ENCODE results near the gene CEACAM18.
A peak's percentile ranks its signal among the peaks of the same experiment; 100 is the strongest.

CEACAM18 gene

DNA sequence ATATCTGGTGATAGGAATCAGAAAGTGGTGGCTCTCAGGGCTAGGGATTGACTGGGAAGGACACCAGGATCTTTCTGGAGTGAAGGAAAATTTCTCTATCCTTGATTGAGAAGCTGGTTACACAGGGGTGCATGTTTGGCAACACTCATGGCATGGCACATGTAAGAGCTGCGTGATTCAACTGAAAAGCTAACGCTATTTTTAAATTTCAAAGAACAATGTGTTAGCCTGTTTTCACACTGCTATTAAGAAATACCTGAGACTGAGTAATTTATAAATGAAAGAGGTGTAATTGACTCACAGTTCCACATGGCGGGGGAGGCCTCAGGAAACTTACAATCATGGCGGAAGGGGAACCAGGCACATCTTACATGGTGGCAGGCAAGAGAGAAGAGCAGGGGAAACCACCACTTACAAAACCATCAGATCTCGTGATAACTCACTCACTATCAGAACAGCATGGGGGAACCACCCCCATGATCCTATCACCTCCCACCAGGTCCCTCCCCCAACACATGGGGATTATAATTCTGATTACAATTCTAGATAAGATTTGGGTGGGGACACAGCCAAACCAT, 27.5 kb upstream of the CEACAM18 start:
- no CpG with 5 or more reads among the region's 5 CpGs for WGBS, 2 donors (ENCODE audit: extremely low coverage in 2 of 2, insufficient read length in 2 of 2, insufficient replicate concordance in 1 of 2)
- Histone ChIP-seq H3K4ac (ENCODE audit: low read length) (no peak overlapping the region), H3K4me2 (ENCODE audit: insufficient read depth, low read length, poor library complexity, severe bottlenecking) (no peak overlapping the region)

GRCh38 chr19:51456541-51457290, 21.6 kb upstream of the CEACAM18 start:
- no peaks in the 10 kb centered on the region for H3K36me3 ChIP-seq (replicated peaks in 1 of 2; ENCODE audit: control insufficient read depth in 2 of 2, insufficient read depth in 2 of 2, low read length in 2 of 2)
- no peak overlapping the region for H3K18ac ChIP-seq (ENCODE audit: low read length)
- no peak overlapping the region for H3K27ac ChIP-seq (replicated peaks; ENCODE audit: low read length)
- H3K27me3 ChIP-seq (ENCODE audit: control insufficient read depth in 3 of 3, insufficient read depth in 3 of 3, low read depth in 1 of 3, low read length in 3 of 3): peaks cover 0 to 23% (median 0%) of the 10 kb centered on the region in 3 experiments
- no peak overlapping the region for H3K4ac ChIP-seq (ENCODE audit: low read length)
- H2BK12ac ChIP-seq (ENCODE audit: low read length): no peak overlapping the region
- no peak for DNase-seq (ENCODE audit: low spot score)
- peak overlapping the region; percentile 5 for H2BK5ac ChIP-seq (ENCODE audit: low read length)
- peaks cover 0 to 3% of the 10 kb centered on the region in 2 donors for H3K9me3 ChIP-seq (replicated peaks in 1 of 2; ENCODE audit: control insufficient read depth in 2 of 2, insufficient read depth in 1 of 2, low read depth in 1 of 2, low read length in 2 of 2)
- H3K9ac ChIP-seq (ENCODE audit: low read depth, low read length, poor library complexity): no peak overlapping the region
- H3K14ac ChIP-seq (ENCODE audit: low read length): no peak overlapping the region
- WGBS, 2 donors (ENCODE audit: extremely low coverage in 2 of 2, insufficient read length in 2 of 2, insufficient replicate concordance in 1 of 2): no CpG with 5 or more reads among the region's 11 CpGs
- H3K4me1 ChIP-seq (ENCODE audit: control insufficient read depth in 2 of 2, insufficient read depth in 1 of 2, low read depth in 1 of 2, low read length in 2 of 2): no peaks in the 10 kb centered on the region
- H4K91ac ChIP-seq (ENCODE audit: low read depth, low read length, poor library complexity): no peak overlapping the region
- no peak overlapping the region for H2AFZ ChIP-seq (ENCODE audit: low read length)
- H3K4me3 ChIP-seq (ENCODE audit: low read length in 2 of 2): no peak overlapping the region
- H4K8ac ChIP-seq (ENCODE audit: low read depth, low read length): no peak overlapping the region
- no peak overlapping the region for H3K4me2 ChIP-seq (ENCODE audit: insufficient read depth, low read length, poor library complexity, severe bottlenecking)
- H2AK5ac ChIP-seq (ENCODE audit: low read depth, low read length): no peak overlapping the region
- H2BK15ac ChIP-seq (ENCODE audit: low read length): no peak overlapping the region
- H3K79me1 ChIP-seq (ENCODE audit: low read depth, low read length): no peaks in the 10 kb centered on the region
- H2BK120ac ChIP-seq (ENCODE audit: low read depth, low read length): no peak overlapping the region
- H3K23ac ChIP-seq (ENCODE audit: low read depth, low read length, poor library complexity): no peak overlapping the region

More for the DNA sequence above, 27.5 kb upstream of the CEACAM18 start:
- Histone ChIP-seq H4K8ac (ENCODE audit: low read depth, low read length) (no peak overlapping the region), H3K79me1 (ENCODE audit: low read depth, low read length) (no peaks in the 10 kb centered on the region), H2AK5ac (ENCODE audit: low read depth, low read length) (no peak overlapping the region), H3K9ac (ENCODE audit: low read depth, low read length, poor library complexity) (no peak overlapping the region), H2BK12ac (ENCODE audit: low read length) (no peak overlapping the region), H3K4me3 (ENCODE audit: low read length in 2 of 2) (no peak overlapping the region), H3K4me1 (ENCODE audit: control insufficient read depth in 2 of 2, insufficient read depth in 1 of 2, low read depth in 1 of 2, low read length in 2 of 2) (no peaks in the 10 kb centered on the region), H2BK15ac (ENCODE audit: low read length) (no peak overlapping the region), H2BK5ac (ENCODE audit: low read length) (no peak overlapping the region), H3K14ac (ENCODE audit: low read length) (no peak overlapping the region), H3K36me3 (replicated peaks in 1 of 2; ENCODE audit: control insufficient read depth in 2 of 2, insufficient read depth in 2 of 2, low read length in 2 of 2) (no peaks in the 10 kb centered on the region), H3K9me3 (replicated peaks in 1 of 2; ENCODE audit: control insufficient read depth in 2 of 2, insufficient read depth in 1 of 2, low read depth in 1 of 2, low read length in 2 of 2) (peaks cover 0 to 7% of the 10 kb centered on the region in 2 donors), H4K91ac (ENCODE audit: low read depth, low read length, poor library complexity) (no peak overlapping the region), H2BK120ac (ENCODE audit: low read depth, low read length) (no peak overlapping the region), H3K18ac (ENCODE audit: low read length) (no peak overlapping the region), H2AFZ (ENCODE audit: low read length) (no peak overlapping the region), H3K27ac (replicated peaks; ENCODE audit: low read length) (no peak overlapping the region), H3K23ac (ENCODE audit: low read depth, low read length, poor library complexity) (no peak overlapping the region), H3K27me3 (ENCODE audit: control insufficient read depth in 3 of 3, insufficient read depth in 3 of 3, low read depth in 1 of 3, low read length in 3 of 3) (peaks cover 0 to 8% (median 0%) of the 10 kb centered on the region in 3 experiments)
- no peak for DNase-seq (ENCODE audit: low spot score)

- H2AK5ac ChIP-seq (ENCODE audit: low read depth, low read length): no peak overlapping the region
- DNase-seq (ENCODE audit: low spot score): no peak
- no CpG with 5 or more reads among the region's 11 CpGs for WGBS, 2 donors (ENCODE audit: extremely low coverage in 2 of 2, insufficient read length in 2 of 2, insufficient replicate concordance in 1 of 2)
- no peak overlapping the region for H4K8ac ChIP-seq (ENCODE audit: low read depth, low read length)
- H2BK12ac ChIP-seq (ENCODE audit: low read length): no peak overlapping the region
- H3K18ac ChIP-seq (ENCODE audit: low read length): no peak overlapping the region
- no peak overlapping the region for H4K91ac ChIP-seq (ENCODE audit: low read depth, low read length, poor library complexity)
- no peak overlapping the region for H3K4me3 ChIP-seq (ENCODE audit: low read length in 2 of 2)
- H3K4me2 ChIP-seq (ENCODE audit: insufficient read depth, low read length, poor library complexity, severe bottlenecking): no peak overlapping the region
- H3K9ac ChIP-seq (ENCODE audit: low read depth, low read length, poor library complexity): no peak overlapping the region
- no peaks in the 10 kb centered on the region for H3K36me3 ChIP-seq (replicated peaks in 1 of 2; ENCODE audit: control insufficient read depth in 2 of 2, insufficient read depth in 2 of 2, low read length in 2 of 2)
- peaks cover 0 to 3% of the 10 kb centered on the region in 2 donors for H3K9me3 ChIP-seq (replicated peaks in 1 of 2; ENCODE audit: control insufficient read depth in 2 of 2, insufficient read depth in 1 of 2, low read depth in 1 of 2, low read length in 2 of 2)
- H3K4ac ChIP-seq (ENCODE audit: low read length): no peak overlapping the region
- peak overlapping the region; percentile 5 for H2BK5ac ChIP-seq (ENCODE audit: low read length)
- H2BK120ac ChIP-seq (ENCODE audit: low read depth, low read length): no peak overlapping the region
- no peak overlapping the region for H3K23ac ChIP-seq (ENCODE audit: low read depth, low read length, poor library complexity)
- no peak overlapping the region for H2AFZ ChIP-seq (ENCODE audit: low read length)
- no peak overlapping the region for H2BK15ac ChIP-seq (ENCODE audit: low read length)
- no peaks in the 10 kb centered on the region for H3K4me1 ChIP-seq (ENCODE audit: control insufficient read depth in 2 of 2, insufficient read depth in 1 of 2, low read depth in 1 of 2, low read length in 2 of 2)
- H3K27me3 ChIP-seq (ENCODE audit: control insufficient read depth in 3 of 3, insufficient read depth in 3 of 3, low read depth in 1 of 3, low read length in 3 of 3): peaks cover 0 to 31% (median 0%) of the 10 kb centered on the region in 3 experiments
- no peaks in the 10 kb centered on the region for H3K79me1 ChIP-seq (ENCODE audit: low read depth, low read length)
- H3K27ac ChIP-seq (replicated peaks; ENCODE audit: low read length): no peak overlapping the region
- H3K14ac ChIP-seq (ENCODE audit: low read length): no peak overlapping the region
Measured at GRCh38 chr19:51457351-51458013, 20.9 kb upstream of the CEACAM18 start.

GRCh38 chr19:51458051-51458645, 20.2 kb upstream of the CEACAM18 start, which contains the start of gene SIGLEC8:
TSS of gene SIGLEC8 (minus strand) at chr19:51458454. CDS start at chr19:51458387, 67 bp downstream.
- Histone ChIP-seq H3K36me3 (replicated peaks in 1 of 2; ENCODE audit: control insufficient read depth in 2 of 2, insufficient read depth in 2 of 2, low read length in 2 of 2) (no peaks in the 10 kb centered on the region), H3K9ac (ENCODE audit: low read depth, low read length, poor library complexity) (no peak within 1 kb of the TSS), H3K9me3 (replicated peaks in 1 of 2; ENCODE audit: control insufficient read depth in 2 of 2, insufficient read depth in 1 of 2, low read depth in 1 of 2, low read length in 2 of 2) (peaks cover 0 to 5% of the 10 kb centered on the region in 2 donors), H3K79me1 (ENCODE audit: low read depth, low read length) (no peaks in the 10 kb centered on the region), H3K14ac (ENCODE audit: low read length) (peak within 1 kb of the TSS; percentile 49), H3K18ac (ENCODE audit: low read length) (peak within 1 kb of the TSS; percentile 42), H3K27ac (replicated peaks; ENCODE audit: low read length) (no peak within 1 kb of the TSS), H2BK15ac (ENCODE audit: low read length) (no peak within 1 kb of the TSS), H3K23ac (ENCODE audit: low read depth, low read length, poor library complexity) (no peak within 1 kb of the TSS), H3K4me1 (ENCODE audit: control insufficient read depth in 2 of 2, insufficient read depth in 1 of 2, low read depth in 1 of 2, low read length in 2 of 2) (no peaks in the 10 kb centered on the region), H3K27me3 (ENCODE audit: control insufficient read depth in 3 of 3, insufficient read depth in 3 of 3, low read depth in 1 of 3, low read length in 3 of 3) (peaks cover 0 to 37% (median 0%) of the 10 kb centered on the region in 3 experiments), H2BK120ac (ENCODE audit: low read depth, low read length) (no peak within 1 kb of the TSS), H3K4me2 (ENCODE audit: insufficient read depth, low read length, poor library complexity, severe bottlenecking) (no peak within 1 kb of the TSS), H2BK12ac (ENCODE audit: low read length) (no peak within 1 kb of the TSS), H2AFZ (ENCODE audit: low read length) (no peak within 1 kb of the TSS), H4K91ac (ENCODE audit: low read depth, low read length, poor library complexity) (no peak within 1 kb of the TSS), H4K8ac (ENCODE audit: low read depth, low read length) (no peak within 1 kb of the TSS), H2AK5ac (ENCODE audit: low read depth, low read length) (no peak within 1 kb of the TSS), H3K4ac (ENCODE audit: low read length) (no peak within 1 kb of the TSS), H3K4me3 (ENCODE audit: low read length in 2 of 2) (no peak within 1 kb of the TSS), H2BK5ac (ENCODE audit: low read length) (peak within 1 kb of the TSS; percentile 5)
- no peak for DNase-seq (ENCODE audit: low spot score)
- no CpG with 5 or more reads among the region's 10 CpGs for WGBS, 2 donors (ENCODE audit: extremely low coverage in 2 of 2, insufficient read length in 2 of 2, insufficient replicate concordance in 1 of 2)

Measured in neuronal stem cell (in vitro differentiated cells).